Measurements from ENCODE around the gene RBM48.

- TF ChIP-seq, protein P1, sequence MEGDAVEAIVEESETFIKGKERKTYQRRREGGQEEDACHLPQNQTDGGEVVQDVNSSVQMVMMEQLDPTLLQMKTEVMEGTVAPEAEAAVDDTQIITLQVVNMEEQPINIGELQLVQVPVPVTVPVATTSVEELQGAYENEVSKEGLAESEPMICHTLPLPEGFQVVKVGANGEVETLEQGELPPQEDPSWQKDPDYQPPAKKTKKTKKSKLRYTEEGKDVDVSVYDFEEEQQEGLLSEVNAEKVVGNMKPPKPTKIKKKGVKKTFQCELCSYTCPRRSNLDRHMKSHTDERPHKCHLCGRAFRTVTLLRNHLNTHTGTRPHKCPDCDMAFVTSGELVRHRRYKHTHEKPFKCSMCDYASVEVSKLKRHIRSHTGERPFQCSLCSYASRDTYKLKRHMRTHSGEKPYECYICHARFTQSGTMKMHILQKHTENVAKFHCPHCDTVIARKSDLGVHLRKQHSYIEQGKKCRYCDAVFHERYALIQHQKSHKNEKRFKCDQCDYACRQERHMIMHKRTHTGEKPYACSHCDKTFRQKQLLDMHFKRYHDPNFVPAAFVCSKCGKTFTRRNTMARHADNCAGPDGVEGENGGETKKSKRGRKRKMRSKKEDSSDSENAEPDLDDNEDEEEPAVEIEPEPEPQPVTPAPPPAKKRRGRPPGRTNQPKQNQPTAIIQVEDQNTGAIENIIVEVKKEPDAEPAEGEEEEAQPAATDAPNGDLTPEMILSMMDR (IDR thresholded peaks at IDR 0.05; ENCODE audit: low read depth, low read length), result no peak
- TF ChIP-seq MYC (IDR thresholded peaks at IDR 0.05; ENCODE audit: low read depth, low read length), result no peak
- no peak for TF ChIP-seq POLR2A (IDR thresholded peaks at IDR 0.05; ENCODE audit: extremely low read depth, insufficient read length)
Observed at GRCh38 chr7:92547579-92547978, 19.0 kb downstream of the RBM48 start.

Data from NB4 (cell line).